Hematopoietic multipotent progenitor cell treated with erythropoietin and hydrocortisone succinate and interleukin-3 and kit ligand, for 8 days (in vitro differentiated cells): ENCODE results near the gene CCDC86.

Experiments
- DNase-seq: peaks from one replicate; pipeline ENCODE4 v3.0.0-alpha.2; 2015

The CCDC86 gene

GRCh38 chr11:60831501-60832079 is 10.3 kb upstream of the CCDC86 start:
- DNase-seq: peak; percentile 39

DNA sequence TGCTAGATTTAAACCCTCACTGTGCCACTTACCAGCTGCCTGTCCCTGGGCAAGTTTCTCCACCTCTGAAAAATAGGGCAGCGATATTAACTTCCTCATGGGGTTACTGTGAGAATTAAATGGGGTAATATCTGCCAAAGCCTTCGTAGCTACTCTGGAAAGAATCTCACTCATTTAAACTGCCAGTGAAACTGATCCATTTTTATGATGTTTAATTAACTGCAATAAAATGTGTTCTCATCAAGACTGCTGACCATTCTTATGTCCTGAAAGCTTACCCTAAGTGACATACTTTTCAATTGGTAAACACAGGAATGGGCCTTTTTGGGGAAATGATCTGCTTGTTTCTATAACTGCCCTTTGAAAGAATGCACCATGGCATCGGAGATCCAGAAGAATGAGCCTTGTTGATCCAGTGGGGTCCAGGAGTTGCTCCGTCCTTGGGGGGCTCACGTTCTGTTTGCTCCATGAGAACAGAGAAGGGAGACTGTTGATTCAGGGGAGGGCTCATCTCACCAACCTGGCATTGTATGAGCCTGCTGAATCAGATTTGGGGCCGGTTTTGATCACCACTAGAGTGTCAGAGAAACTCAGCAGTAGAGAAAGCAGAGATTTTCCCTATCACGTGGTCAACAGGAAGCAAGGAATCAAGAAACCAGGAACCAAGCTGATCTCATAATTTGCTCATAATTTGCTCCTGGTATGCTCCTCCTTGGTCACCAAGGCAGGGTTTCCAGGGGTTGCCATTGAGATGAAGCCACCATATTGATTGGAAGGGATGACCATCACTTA is 7.0 kb upstream of the CCDC86 start:
- DNase-seq: no peak

DNA sequence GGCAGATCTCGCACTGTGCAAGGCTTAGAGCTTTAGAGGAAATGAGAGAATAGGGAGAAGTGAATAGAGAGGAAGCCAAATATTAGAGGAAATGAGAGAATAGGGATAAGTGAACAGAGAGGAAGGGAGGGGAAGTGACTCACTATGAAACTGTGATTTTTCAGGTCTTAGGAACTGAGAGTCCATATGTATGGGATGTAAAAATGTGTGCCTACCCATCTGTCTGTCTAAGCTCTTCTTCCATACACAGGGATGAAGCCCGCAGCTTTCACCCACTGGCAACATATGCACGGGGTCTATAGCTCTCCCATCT is 6.4 kb upstream of the CCDC86 start:
- DNase-seq: no peak

GRCh38 chr11:60836866-60837515 is 4.9 kb upstream of the CCDC86 start:
- no peak for DNase-seq

DNA sequence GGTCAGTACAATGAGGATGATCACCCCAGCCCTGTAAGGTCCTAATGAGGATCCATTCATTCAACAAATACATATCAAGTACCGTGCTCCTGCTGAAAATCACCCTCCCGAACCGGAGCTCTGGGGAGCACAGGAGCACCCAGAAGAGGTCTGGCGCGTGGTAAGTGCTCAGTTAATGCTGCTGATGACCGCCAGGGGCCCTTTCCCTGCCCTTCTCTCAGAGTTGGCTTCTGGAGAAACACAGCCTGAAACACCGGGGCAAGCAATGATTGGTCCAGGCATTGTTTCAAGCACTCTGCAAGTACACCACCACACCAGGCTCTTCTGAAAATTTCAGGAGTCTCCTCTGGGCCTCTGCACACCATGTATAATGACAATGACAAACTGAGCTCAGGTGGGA is 3.8 kb upstream of the CCDC86 start:
- DNase-seq: no peak

GRCh38 chr11:60840470-60841430 is 1.2 kb upstream of the CCDC86 start:
- DNase-seq: no peak

DNA sequence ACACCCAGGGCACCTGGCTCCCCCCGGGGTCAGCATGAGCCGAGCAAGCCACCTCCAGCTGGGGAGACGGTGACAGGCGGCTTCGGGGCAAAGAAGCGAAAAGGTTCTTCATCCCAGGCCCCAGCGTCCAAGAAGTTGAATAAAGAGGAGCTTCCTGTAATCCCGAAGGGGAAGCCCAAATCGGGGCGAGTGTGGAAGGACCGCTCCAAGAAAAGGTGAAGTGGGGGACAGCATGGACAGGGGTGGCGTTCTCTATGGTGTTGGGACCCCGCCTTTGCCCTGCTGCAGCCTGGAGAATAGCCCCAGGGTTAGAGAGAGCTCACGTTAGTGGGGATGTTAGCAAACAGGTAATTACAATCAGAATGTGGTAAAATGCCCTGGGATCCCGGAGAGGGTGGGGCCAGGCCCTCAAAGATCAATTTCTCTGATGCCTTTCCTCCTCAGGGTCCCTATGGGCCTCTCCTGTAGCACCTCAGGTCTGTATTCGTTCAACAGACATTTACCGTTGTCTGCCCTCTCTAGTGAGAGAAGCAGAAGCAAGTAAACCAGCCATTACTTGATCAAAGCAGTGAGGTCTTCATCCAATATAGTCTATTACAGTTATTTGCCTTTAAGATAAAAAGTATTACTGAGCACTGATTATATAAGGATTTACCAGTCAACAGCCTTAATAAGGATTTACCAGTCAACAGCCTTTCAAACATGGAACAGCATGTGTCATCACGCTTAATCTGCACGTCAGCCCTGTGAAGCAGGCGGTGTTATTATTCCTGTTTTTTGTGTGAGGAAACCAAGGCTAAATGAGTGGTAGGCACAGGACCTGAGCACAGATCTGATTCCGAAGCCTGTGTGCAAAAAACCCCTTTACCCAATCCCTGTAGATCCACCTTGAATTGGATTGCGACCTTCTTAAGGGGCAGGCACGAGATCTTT is 1.0 kb downstream of the CCDC86 start:
- DNase-seq: no peak

- no peak for DNase-seq
Measured at GRCh38 chr11:60844045-60844869, 2.3 kb downstream of the CCDC86 start.

GRCh38 chr11:60844870-60845221 is 2.9 kb downstream of the CCDC86 start:
- DNase-seq: no peak

DNA sequence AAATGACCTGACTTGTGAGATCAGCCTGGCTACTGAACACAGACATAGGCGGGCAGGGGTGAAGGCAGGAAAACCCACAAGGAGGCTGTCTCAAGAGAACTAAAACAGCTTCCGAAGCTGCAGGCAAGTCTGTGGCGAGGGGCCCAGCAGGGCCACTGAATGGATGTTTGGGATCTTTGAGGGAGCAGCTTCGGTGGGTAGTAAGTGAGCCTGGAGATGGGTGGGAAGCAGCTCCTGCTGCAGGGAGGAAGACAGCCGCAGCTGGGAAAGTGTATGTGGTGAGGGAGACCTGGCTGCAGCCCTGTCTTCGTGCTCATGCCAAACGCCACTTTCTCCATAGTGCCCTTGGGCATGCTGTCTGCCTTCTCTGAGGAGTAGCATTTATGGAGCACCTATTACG is 3.4 kb downstream of the CCDC86 start:
- DNase-seq: no peak

- no peak for DNase-seq
Measured at GRCh38 chr11:60847281-60847680, 5.4 kb downstream of the CCDC86 start.

GRCh38 chr11:60847896-60848295 is 6.0 kb downstream of the CCDC86 start:
- DNase-seq: no peak

DNA sequence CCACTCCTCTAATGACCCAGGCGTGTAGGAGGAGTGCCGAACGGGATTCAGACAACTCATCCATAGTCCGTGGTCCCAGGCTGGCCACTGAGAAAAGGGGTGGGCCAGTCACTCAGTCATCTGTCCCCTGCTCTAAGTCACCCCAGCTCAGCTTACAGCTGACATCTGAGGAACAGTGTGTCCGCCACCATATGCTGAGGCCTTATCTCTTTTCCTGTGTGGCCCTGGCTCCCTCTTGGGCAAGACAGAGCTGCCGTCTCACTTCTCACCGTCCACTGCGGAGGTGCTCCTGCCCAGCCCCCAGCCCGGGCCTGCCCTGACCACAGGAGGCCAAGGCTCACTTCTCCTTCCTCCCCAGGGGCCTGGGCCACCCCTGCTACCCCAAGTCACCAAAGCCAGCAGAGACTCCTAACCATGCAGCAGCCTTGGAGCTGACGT is 6.8 kb downstream of the CCDC86 start:
- DNase-seq: peak; percentile 51

- DNase-seq: no peak
Measured at GRCh38 chr11:60849641-60850520, 8.0 kb downstream of the CCDC86 start.

DNA sequence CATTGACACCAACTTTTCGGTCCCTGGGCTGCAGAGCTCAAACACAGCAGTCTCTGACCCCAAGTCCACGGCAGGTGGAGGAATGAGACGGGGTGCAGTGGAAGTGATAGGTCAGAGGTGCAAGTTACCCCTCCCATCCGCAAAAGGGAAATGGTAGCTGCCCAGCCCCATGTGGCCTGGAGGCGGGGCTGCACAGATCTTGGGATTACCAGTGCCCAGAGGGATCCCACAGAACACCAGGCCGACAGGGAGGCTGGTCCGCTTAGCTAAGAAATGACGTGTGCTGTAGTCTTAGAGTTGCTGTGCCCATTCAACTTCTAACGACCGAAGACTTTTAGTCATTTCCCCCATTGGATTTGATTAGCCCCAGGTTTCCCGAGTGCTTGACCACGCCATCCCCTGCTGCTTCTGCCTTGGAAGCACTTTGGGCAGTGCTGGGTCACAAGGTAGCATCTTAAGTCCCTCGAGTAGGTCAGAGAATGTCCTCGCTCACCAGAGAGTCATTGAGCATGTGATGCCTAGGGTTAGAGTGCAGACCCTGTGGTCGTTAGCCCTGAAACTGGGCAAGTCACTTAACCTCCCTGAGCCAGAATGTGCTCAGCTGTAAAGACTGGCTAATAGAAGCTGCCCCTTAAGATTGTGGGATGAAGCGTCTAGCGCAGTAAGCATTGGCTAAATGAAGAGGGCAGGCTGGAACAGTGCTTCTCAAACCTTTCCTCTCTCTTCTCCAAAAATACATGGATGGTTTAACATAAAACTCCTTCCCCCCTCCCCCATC is 9.6 kb downstream of the CCDC86 start:
- DNase-seq: no peak

DNA sequence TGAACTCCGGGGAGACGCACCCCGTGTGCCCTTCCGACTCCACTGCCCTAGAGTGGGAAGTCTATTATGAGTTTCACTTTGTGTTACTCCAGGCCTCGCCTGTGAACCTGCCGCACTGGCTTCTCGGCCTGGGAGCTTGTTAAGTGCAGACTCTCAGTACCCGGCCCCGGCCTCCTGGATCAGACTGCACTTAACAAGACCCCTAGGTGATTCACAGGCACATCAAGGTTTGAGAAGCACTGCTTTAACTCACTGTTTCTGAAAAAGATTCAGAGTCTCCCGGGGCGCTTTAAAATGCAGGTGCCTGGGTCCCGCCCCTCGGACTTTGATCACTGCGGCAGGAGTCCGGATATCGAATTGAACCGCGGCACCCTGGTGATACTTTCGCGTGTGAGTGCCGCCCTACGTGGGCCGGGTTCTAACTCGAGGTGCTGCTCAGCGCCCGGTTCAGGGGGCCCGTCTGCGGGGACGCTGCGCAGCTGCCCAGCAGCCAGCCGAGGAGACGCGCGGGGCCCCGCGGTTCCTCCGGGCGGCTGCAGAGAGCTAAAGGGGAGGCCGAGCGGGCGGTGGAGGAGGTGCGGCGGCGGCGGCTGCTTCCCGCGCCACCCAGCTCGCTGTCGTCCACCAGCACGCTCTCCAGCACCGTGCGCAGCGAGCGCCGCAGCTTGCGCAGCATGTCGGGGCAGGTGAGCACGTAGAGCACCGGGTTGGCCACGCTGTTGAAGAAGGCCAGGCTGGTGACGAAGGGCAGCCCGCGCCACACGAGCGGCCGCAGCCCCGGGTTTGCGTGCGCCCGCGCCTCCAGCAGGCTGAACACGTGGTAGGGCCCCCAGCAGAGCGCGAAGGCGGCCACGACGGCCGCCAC is 10.4 kb downstream of the CCDC86 start:
- DNase-seq: no peak

DNA sequence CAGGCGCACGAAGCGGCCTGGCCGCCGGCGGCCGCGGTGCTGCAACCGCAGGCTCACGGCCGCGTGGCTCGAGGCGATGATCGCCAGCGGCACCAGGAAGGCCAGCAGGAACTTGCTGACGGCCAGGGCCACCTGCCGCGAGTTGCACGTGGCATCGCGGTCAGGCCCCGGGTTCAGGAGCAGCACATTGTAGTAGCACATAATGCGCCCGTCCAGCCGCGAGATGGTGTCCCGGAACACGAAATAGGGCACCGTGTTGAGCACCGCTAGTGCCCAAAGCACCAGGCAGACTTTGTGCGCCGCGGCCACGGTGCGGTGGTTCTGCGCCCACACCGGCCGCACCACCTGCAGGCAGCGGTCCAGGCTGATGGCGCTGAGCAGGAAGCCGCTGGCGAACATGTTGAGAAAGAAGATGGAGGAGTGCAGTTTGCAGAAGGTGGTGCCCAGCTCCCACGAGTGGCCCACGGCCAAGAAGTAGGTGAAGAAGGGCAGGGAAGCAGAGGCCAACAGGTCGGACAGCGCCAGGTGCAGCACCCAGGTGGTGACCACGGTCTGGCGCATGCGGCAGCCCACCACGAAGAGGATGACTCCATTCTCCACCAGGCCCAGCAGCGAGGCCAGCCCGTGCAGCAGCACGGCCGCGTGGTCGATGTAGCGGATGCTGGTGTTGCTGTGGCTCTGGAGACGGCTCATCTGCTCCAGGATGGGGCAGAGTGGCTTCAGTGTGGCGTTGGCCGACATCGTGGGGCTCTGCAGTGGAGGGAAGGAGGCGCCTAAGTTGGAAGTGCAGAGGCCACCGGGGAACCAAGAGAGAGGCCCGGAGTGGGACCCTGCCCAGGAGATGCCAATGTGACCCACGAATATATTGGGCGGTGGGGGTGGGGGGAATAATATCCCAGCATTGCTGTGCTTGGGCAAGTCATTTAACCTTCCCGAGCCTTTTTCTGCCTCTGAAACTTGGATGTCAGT is 11.4 kb downstream of the CCDC86 start:
- DNase-seq: no peak
